Medulla oblongata (tissue), 1 donor: ENCODE data around the gene WDR31.
A peak's percentile ranks its signal among the peaks of the same experiment; 100 is the strongest.

Experiments used
- DNase-seq: peaks from one replicate; pipeline ENCODE4 v3.0.0-alpha.2; 2015; ENCODE audit errors: extremely low spot score

WDR31 gene

DNA sequence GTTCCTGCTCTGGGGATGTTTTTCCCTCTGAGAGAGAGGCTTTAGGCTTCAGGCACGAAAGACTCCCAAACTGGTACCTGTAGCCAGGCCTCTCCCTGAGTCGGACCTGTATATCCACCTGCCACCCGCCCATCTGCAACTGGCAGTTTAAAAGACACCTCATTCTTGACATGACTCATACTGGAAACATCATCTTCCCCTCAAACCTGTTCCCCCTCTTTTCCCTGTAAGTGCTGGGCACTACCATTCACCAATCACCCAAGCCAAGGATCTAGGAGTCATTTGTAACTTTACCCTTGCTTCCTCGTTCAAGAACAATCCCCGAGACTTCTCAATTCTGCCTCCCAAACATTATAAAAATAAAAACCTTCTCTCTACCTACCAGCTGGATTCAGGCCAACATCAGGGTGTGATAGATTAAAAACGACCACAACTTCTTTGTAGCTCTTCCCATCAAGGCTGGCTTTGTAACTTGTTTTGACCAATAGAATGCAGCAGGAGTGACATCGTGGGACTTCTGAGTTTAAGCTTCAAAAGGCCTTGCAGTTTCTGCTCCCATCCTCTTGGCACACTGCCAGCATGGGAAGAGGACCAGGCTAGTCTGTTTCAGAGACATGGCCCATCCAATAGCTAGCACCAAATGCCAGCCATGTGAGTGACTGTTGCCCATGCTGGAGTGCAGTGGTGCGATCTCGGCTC is 1.8 kb upstream of the WDR31 start:
- DNase-seq, result no peak

DNA sequence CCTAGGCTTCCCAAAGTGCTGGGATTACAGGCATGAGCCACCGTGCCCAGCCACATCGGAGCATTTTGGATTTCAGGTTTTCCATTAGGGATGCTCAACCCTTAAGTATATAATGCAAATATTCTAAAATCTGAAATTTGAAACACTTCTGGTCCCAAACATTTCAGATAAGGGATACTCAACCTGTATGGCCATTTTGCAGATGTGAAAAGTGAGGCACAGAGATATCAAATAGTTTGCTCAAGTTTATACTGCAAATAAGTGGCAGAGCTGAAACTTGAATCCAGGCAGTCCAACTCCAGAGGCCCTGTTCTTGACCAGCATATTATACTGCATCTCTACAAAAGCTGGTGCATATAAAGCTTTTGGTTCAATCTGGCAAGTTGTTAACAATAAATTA is 2.4 kb downstream of the WDR31 start:
- no peak for DNase-seq

DNA sequence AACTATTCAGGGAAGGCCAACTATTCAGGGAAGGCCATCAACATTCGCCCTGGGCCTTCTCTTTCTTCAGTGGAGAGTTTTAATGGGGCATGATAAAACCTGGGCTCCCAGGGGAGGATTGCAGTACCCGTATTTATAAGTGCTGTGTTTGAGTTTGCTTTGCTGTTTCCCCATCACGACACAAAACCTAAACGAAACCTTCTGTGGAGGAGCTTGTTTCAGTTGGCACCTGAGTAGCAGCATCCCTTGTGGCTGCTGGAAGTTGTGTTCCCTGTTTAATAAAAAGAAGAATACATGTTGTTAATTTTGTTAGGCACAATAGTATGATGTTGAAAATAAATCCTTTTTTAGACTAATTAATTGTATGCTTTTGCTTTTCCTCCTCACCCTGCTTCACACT is 8.3 kb downstream of the WDR31 start:
- no peak for DNase-seq

DNA sequence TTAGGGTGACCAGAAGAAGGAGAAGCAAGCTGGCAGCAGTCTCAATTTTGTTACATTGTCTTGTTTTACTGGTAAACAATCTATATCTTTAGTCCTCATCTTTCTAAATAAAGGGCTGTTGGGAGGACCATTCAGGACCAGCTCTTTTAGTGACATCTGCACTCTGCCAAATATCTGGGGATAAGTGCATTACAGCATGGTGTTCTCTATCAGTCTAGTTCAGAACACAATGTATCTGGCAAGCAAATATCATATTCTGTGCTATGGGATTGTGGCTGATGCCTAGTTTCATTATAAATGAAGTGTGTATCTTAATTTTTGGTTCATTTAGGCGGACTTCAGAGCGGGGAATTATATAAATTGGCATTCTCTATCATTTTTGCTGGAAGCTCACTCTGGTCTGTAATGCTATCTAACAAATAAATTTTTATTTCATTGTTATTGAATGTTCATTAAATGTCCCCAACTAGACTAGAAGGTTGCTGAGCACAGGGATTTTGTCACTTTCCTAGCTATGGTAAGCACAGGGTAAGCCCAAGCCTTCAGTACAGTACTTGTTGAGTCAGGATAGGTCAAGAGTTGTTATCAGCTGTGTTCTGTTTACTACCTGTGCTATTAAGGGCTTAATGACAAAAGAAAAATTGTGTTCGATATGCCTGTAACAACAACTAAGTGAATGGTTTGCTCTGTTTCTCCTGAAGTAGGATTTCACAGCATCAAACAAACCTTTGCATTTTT is 11.9 kb downstream of the WDR31 start:
- no peak for DNase-seq

DNA sequence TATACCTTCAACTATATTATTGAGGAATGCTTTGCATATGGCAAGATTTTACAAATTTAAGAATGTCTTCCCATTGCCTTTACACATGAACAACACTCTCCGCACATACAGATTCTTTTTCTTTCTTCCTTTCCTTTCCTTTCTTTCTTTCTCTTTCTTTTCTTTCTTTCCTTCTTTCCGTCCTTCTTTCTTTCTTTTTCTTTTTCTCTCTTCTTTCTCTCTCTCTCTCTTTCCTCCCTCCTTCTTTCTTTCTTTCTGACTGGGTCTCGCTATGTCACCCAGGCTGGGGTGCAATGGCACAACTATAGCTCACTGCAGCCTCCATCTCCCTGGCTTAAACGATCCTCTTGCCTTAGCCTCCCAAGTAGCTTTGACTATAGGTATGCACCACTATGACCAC is 13.8 kb downstream of the WDR31 start:
- no peak for DNase-seq

DNA sequence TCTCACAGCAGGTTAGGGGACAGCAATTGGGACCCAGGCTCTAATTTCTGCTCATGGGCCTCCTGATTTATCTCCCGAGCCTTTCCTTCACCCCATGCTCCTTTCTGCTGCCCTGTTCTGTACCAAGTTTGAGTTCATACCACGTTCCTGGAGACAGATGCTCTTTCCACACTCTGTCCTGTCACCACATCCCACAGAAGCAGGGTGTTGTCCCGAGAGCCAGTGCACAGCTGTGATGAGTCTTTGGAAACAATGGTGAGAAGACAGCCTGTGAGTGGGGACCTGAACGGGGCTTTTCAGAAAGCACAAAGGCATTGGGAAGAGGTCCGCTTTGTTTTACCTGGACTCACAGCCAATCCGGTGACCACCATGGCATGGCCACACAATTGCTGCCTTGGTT is 17.4 kb downstream of the WDR31 start:
- DNase-seq, result peak; percentile 26

DNA sequence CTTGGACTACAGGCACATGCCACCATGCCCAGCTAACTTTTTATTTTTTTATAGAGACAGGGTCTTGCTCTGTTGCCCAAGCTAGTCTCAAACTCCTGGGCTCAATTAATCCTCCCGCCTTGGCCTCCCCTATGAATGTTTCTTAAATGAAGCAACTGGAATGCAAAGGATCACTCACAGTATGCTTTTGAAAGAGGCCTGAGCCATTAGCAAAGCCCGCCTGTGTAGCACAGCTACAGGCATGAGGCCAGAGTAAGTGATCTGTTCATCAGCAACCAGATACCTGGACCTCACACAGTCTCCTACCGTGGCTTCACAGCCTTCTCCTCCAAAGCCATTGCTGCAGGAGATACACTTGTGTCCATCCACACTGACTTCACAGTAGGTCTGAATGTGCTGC is 20.0 kb downstream of the WDR31 start:
- no peak for DNase-seq

DNA sequence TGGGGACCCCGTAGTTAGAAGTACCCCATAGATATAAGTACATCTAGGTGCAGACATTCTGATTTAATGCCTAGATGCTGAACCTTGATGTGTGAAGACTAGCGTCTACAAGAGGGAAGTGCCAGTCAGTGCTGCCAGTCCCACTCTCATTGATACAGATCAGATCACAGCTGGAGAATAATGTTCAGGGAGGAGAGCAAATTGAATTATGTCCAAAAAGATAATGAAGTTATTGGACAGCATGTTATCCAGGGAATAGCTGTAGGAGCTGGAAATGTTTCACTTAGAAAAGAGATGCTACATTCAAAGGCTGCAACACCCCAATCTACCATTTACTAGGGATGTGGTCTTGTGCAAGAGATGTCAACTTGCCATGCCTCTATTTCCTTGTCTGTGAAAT is 21.0 kb downstream of the WDR31 start:
- no peak for DNase-seq

DNA sequence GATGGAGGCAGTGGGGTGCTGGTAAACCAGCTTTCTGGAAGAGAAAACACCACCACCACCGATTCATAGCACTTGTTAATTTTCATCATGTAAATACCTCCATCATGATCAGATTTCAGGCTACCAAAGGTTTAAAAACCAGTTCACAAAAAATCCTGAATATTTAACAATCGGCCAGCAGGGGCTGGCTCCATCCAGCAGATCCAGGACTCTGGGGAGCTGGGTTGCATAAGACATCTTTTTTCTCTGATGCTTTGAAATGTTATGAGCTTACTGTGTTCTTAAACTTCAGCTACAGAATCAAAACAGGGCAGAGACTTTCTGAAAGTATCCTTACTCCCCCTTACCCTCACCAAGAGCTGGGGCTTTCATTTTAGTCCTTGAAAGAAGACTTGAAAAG is 22.3 kb downstream of the WDR31 start:
- no peak for DNase-seq

DNA sequence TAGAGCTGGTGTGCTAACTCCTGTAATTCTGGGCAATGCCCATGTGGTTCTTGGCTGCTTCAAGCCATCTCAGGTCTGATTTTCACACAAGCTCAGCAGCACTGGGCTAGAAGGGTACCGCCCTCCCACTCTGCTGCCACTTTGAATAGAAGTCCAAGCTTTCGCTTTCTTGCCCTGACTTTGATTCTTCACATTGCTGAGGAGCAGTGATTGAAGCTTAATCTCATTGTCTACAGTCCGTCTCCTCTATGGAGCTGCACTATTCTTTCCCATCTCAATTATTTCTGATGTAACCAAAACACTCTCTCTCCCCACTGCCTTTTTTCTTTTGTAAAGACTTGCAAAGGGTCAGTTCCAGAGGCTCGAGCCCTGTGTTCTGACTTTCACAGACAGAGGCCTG is 24.0 kb downstream of the WDR31 start:
- DNase-seq, result no peak

DNA sequence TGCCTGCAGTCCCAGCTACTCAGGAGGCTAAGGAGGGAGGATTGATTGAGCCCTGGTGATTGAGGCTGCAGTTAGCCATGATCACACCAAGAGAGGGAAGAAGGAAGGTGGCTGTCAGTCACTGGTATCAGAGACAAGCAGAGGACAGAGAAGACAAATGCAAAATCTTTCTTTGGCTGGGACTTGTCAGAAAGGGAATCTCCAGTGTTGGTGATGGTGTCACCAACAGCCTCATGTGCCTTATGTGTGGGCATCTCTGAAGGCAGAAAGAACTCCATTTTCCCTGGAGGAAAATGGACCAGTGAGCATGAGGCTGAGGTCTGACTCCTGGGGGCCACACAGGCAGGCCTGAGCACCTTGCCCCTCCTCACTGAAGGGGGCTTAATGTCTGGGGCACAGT is 24.8 kb downstream of the WDR31 start:
- no peak for DNase-seq

DNA sequence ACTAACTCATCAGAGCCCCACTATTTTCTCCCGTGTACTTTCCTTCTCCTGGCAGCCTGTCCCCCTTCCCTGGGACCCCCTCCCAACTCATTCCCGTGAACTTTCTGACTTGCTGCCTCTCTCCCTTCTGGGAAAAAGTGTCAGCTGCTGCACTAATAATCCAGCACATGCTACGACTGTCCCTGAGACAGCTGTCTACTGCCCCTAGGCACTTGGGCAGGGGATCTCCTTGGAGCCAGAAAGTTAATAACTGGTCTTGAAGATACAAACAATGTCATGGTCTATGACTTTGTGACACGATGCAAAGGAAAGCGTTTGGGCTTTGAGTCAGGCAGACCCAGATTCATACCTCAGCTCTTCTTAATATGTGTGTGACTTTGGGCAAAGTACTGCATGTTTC is 26.8 kb downstream of the WDR31 start:
- DNase-seq, result no peak

DNA sequence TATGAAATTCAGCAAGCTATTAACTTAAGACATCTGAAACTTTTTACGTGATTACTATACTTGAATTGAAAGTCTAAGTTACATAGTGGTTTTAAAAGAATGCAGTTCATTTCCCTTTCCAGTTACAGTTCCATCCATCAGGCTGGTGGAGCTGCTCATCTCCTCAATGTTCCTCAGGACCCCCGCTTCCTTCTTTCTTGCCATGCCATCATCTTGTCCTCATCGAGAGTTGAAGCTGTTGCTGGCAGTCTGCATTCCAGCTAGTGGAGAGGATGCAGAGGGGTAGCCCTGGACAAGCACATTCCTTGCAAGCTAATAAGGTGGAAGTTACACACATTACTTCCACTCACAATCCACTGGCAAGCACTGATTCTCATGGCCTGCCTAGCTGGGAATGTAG is 28.1 kb downstream of the WDR31 start:
- peak; percentile 23 for DNase-seq

DNA sequence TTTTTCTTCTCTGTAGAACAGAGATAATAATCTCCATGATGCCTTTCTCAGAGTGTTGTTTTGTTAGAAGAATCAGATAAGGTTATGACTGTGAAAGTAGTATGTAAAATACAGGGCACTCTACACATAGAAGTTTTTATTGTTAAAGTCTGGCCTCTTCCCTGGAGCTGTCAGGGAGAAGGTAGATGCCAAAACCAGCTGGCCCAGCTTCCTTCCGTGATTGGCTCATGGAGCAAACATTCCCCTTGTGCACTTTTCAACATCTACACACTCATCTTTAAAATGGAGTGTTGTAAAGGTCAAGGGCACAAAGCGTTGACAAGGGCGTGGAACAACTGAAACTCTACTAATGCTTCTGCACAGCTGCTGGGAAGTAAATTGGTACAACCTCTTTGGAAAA is 29.5 kb downstream of the WDR31 start:
- no peak for DNase-seq

DNA sequence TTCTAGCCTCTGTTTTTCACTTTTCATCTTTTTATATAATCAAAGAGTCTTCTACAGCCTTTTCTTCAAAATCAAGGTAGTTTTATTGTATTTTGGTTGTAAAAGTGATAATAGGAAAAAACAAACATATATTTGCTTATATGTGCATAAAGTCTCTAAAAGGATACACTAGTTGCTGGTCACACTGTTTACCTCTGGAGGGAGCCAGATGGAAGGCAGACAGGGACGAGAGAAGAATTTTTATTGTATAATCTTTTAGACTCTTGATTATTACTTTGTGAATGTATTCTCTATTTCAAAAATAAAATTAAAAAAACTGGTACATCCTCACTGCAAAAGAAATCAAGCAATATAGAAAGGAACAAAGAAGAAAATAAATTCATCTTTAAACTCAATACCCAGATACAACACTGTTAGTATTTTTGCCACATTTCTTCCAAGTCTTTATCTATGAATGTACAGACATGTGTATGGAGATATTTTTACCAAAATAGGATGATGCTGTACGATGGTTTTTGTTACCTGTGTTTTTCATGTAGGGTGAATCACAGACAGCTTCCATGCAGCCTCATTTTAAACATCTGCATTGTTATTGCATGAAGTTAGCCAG is 30.8 kb downstream of the WDR31 start:
- peak; percentile 66 for DNase-seq

DNA sequence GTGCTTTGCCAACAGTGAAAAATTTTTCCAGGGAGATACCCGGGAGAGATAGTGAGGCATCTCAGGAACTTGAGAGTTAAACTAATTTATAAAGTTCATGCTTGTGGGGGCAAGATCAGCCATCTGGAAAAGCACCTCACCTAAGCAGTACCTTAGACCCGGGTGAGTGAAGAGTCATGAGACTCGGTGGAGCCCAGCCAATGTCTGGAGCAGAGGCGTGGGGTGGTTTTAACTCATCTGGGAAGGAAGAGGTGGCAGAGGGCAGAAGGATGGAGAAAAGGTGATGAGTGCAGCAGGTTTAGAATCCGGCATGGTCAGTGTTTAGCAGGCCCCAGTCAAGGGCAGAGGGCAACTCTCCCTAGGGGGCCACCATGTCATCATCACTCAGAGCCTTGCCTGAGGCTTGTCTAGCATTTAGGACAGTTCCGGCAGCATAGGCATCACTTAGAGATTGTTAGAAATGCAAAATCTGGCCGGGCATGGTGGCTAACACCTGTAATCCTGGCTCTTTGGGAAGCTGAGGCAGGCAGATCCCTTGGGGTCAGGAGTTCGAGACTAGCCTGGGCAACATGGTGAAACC is 32.6 kb downstream of the WDR31 start:
- no peak for DNase-seq

DNA sequence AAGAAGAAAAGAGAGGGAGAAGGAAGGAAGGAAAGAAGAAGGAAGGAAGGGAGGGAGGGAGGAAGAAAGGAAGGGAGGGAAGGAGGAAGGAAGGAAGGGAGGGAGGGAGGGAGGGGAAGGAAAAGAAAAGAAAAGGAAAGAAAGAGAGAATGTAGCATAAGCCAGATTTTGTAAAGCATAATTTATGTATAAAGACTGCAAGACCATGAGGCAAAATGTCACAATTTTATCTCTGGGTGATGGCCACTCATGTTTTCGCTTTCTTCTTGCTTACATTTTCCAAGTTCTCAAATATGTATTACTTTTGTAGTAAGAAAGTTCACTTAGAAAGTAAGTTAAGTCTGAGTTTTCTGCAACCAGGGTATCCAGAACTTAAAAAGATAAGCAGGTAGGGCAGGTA is 33.5 kb downstream of the WDR31 start:
- DNase-seq, result no peak

DNA sequence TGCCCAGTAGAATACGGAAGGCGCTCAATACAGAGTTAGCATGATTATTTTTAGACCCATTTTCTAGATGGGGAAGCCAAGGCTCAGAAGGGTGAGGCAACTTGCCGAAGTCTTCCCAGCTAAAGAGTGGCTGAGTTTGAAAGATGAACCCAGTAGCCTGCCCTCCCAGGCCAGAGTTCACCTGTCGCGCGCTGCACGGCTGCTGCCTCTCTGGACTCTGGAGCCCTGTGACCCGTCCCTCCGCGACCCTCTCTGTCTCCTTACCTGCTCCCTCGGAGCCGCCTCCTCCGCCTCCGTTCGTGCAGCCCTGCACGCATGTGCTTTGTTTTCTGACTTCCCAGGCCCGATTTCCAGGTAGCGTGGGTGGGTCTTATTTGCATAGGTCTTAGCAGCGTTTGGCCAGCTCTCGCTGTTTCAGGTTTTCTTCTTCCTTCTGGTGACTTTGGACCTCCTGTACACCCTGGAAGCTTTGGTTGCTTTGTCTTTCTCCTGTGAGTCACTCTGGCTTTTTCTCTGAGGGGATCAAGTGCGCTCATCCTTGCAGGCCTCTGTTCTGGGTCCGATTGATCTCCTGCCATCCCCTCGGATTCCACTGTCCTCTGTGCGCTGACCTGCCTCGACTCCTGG is 37.2 kb downstream of the WDR31 start, which contains the start of gene RNF183:
TSS of gene RNF183 (minus strand) at position 585 of the 627 bp plus-strand sequence. CDS start 5,192 bp downstream, outside the sequence.
- no peak for DNase-seq

DNA sequence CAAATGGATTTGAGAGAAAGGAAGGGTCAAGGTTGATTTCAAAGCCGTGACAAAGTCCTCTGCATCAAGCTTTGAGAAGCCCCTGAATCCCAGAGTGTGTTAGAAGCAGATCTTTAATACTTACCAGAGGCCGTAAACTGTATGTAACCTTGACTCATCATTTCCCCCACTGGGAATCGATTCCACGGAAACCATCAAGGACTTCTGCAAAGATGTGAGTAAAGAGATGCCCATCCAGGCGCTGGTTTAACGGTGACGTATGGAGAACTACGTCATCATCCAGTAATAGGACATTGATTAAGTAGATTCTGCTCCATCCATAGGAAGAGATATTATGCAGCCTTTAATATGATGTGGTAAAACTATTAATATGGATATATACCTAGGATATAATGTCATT is 38.5 kb downstream of the WDR31 start:
- DNase-seq, result no peak

DNA sequence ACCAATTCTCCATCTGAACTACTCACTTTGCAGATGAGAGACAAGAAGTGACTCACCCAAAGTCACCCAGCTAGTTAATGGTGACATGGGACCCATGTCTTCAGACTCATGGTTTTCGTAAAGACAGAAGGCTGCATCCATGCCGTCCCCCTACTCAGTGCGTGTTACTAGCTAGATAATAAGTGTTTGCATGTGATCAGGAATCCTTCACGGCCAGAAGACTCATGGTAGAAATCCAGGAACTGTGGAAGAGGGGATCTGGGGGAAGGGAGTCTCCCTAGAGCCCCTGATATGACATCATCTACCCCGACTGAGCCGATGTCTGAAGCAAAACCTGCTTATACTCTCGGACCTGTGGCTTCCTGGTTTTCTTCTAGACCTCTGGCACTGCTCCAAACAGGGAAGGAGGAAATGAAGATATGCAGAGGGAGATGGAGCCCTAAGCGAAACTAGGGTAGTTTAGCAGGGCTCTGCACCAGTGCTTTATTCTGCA is 40.2 kb downstream of the WDR31 start:
- DNase-seq, result peak; percentile 61

DNA sequence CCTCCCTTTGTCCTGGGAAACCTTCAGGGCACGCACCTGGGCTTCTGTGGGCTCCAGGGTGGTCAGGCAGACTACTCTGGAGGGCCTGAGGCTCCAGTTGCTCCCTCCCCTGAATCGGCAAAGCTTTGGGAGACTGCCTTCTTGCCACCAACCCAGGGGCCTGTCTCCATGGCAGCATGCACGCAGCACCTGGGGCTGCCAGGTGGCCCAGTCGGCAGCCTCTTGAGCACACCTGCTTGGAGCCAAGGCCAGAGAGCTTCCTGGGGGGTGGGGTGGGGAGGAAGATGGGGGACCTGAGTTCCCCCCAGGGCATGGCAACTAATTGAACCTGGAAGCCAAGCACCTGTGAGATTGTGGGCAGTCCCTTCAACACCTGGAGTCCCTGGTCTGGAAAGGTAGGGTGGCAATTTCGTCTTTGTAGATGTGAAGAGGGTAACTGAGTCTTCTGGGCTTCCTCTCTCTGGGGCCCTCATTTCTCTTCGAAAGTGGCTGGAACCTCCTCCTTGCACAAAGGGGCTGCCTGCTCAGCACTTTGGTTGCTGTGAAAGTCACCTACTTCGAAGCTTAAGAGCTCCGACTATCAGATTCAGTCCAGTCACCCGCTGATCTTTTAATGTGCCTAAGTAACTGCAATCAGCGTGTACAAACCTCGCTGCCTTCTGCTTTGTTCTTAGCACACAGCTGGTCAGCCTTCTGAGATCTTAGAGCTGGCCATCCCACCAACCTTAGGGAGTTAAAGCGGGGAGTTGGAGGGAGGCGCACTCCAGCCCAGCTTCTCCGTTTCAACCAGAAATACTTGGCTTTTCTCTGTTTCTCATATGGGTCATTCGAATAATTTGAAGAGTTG is 40.9 kb downstream of the WDR31 start:
- no peak for DNase-seq
